Measurements from ENCODE around the gene GPR108. TPM values are rescaled to one million over a fixed set of nuclear protein-coding genes. Genes with fewer than 3 reads are reported as not detected.
"Not testable (repeated sequence)": the region's sequence is repeated elsewhere in the genome, so short reads cannot be mapped to it uniquely, and the experiment has no call there.

The GPR108 gene
- total and polyA plus RNA-seq, 10 donors = 35.4 to 102 (median 61.9) TPM

- H3K9me3 ChIP-seq = no peaks in the 10 kb centered on the region
- TF ChIP-seq POLR2A (IDR thresholded peaks at IDR 0.05) (no peak), POLR2AphosphoS5 (IDR thresholded peaks at IDR 0.05) (peak; percentile 74 to 82 (median 79)), CTCF (IDR thresholded peaks at IDR 0.05 in 8 of 11, conservative IDR thresholded peaks at IDR 0.05 in 3 of 11) (no peak)
- peak overlapping the region; percentile 59 to 97 (median 90) for H3K27ac ChIP-seq
- peaks cover 6 to 71% (median 39%) of the 10 kb centered on the region in 6 donors for H3K4me1 ChIP-seq
- no peaks in the 10 kb centered on the region for H3K27me3 ChIP-seq (replicated peaks in 1 of 7)
- 8 to 22% (median 14%) methylated on average over 8 of the region's 8 CpGs for WGBS, 5 donors
- peak overlapping the region; percentile 76 to 100 (median 94) for H3K4me3 ChIP-seq
- H3K36me3 ChIP-seq = peaks cover 0 to 32% (median 0%) of the 10 kb centered on the region in 6 donors
- peak; percentile 93 for DNase-seq
- intact Hi-C loops (cut with DNase I; ENCODE audit: low total_unique reads) = no loop called here
Measured at GRCh38 chr19:6773323-6773931, 36.0 kb upstream of the GPR108 start.

GRCh38 chr19:6772866-6773322, 35.5 kb upstream of the GPR108 start:
- peak overlapping the region; percentile 76 to 100 (median 94) for H3K4me3 ChIP-seq
- 2 to 23% (median 19%) methylated on average over 3 to 14 of the region's 14 CpGs for WGBS, 5 donors
- H3K9me3 ChIP-seq = no peaks in the 10 kb centered on the region
- H3K36me3 ChIP-seq = peaks cover 0 to 26% (median 0%) of the 10 kb centered on the region in 6 donors
- H3K27ac ChIP-seq = peak overlapping the region; percentile 59 to 97 (median 90)
- no peak for DNase-seq
- no peak for TF ChIP-seq POLR2AphosphoS5 (IDR thresholded peaks at IDR 0.05)
- TF ChIP-seq POLR2A (IDR thresholded peaks at IDR 0.05) = no peak
- TF ChIP-seq CTCF (IDR thresholded peaks at IDR 0.05 in 8 of 11, conservative IDR thresholded peaks at IDR 0.05 in 3 of 11) = no peak
- H3K27me3 ChIP-seq (replicated peaks in 1 of 7) = peaks cover 0 to 1% (median 0%) of the 10 kb centered on the region in 7 donors
- intact Hi-C loops (cut with DNase I; ENCODE audit: low total_unique reads) = no loop called here
- H3K4me1 ChIP-seq = peaks cover 6 to 71% (median 40%) of the 10 kb centered on the region in 6 donors

GRCh38 chr19:6772028-6772865, 34.9 kb upstream of the GPR108 start, which contains the start of gene VAV1:
Gene VAV1, plus strand, starts transcription at chr19:6772708. Its CDS starts 100 bp downstream, at chr19:6772808.
- H3K9me3 ChIP-seq = no peaks in the 10 kb centered on the region
- H3K4me3 ChIP-seq = peak within 1 kb of the TSS; percentile 76 to 100 (median 94)
- WGBS, 5 donors = 19 to 53% (median 26%) methylated on average over 6 to 25 of the region's 25 CpGs
- DNase-seq = peak; percentile 97
- peak within 1 kb of the TSS; percentile 59 to 97 (median 90) for H3K27ac ChIP-seq
- H3K27me3 ChIP-seq (replicated peaks in 1 of 7) = peaks cover 0 to 8% (median 0%) of the 10 kb centered on the region in 7 donors
- H3K4me1 ChIP-seq = peaks cover 6 to 71% (median 40%) of the 10 kb centered on the region in 6 donors
- intact Hi-C loops (cut with DNase I; ENCODE audit: low total_unique reads) = no loop called here
- TF ChIP-seq CTCF (IDR thresholded peaks at IDR 0.05 in 8 of 11, conservative IDR thresholded peaks at IDR 0.05 in 3 of 11) = peak in 10 of 11 experiments; percentile 15 to 58 (median 44)
- TF ChIP-seq POLR2AphosphoS5 (IDR thresholded peaks at IDR 0.05) = peak; percentile 91 to 94 (median 92)
- TF ChIP-seq POLR2A (IDR thresholded peaks at IDR 0.05) = peak in 2 of 3 donors; percentile 79 to 86
- H3K36me3 ChIP-seq = peaks cover 0 to 20% (median 0%) of the 10 kb centered on the region in 6 donors

- DNase-seq; H3K9me3 ChIP-seq; intact Hi-C loops (cut with DNase I; ENCODE audit: low total_unique reads): not testable (repeated sequence)
- Histone ChIP-seq H3K4me3 (peak overlapping the region in 1 of 8 donors; percentile 100), H3K27ac (peak overlapping the region in 7 of 8 donors; percentile 66 to 97 (median 92)), H3K4me1 (peaks cover 6 to 71% (median 45%) of the 10 kb centered on the region in 6 donors), H3K27me3 (replicated peaks in 1 of 7) (peaks cover 0 to 14% (median 0%) of the 10 kb centered on the region in 7 donors), H3K36me3 (peaks cover 0 to 14% (median 0%) of the 10 kb centered on the region in 6 donors)
- 67 to 84% (median 81%) methylated on average over 7 of the region's 7 CpGs for WGBS, 5 donors
Measured at GRCh38 chr19:6771648-6772027, 34.3 kb upstream of the GPR108 start.

Measured in spleen (tissue), 11 donors.